IPS DF 6.9 (cell line): ENCODE measurements around the gene COQ9.

Experiments
- DNase-seq: peaks from one replicate; pipeline ENCODE4 v3.0.0-alpha.2; 2013; ENCODE audit warnings: low read depth, low spot score
- H3K27ac ChIP-seq: one replicate; pipeline ENCODE4 v1.5.1; 2013; ENCODE audit warnings: low read length, control low read depth
- H3K27me3 ChIP-seq: 2 replicates; pipeline ENCODE4 v1.6.1; 2013; ENCODE audit warnings: mild to moderate bottlenecking, low read length; ENCODE audit not compliant: control insufficient read depth, insufficient read depth
- H3K36me3 ChIP-seq: 2 replicates; pipeline ENCODE4 v1.6.1; 2013; ENCODE audit warnings: low read length; ENCODE audit not compliant: control insufficient read depth, insufficient read depth
- H3K4me1 ChIP-seq: 2 replicates; pipeline ENCODE4 v1.6.1; 2013; ENCODE audit warnings: low read length; ENCODE audit not compliant: control insufficient read depth, insufficient read depth
- H3K4me3 ChIP-seq: 2 replicates; pipeline ENCODE4 v1.5.1; 2013; ENCODE audit warnings: mild to moderate bottlenecking, low read length
- H3K9me3 ChIP-seq: 2 replicates; pipeline ENCODE4 v1.6.1; 2013; ENCODE audit warnings: low read length, inconsistent platforms; ENCODE audit not compliant: control insufficient read depth, insufficient read depth
- WGBS: extraction: QIAGEN DNeasy Blood & Tissue Kit; methylation state at CpG from one replicate; pipeline ENCODE4 v1.1.7; 2013; ENCODE audit warnings: mixed read lengths, missing lambda C conversion rate; ENCODE audit not compliant: insufficient read length, insufficient coverage; 5-methylcytosine and 5-hydroxymethylcytosine counted together

COQ9 gene

GRCh38 chr16:57510016-57510871 lies 63.0 kb downstream of the COQ9 start:
- H3K36me3 ChIP-seq: no peaks in the 10 kb centered on the region; the same call in 1 of the 2 replicates
- no peak overlapping the region for H3K27ac ChIP-seq
- H3K27me3 ChIP-seq: no peaks in the 10 kb centered on the region
- no CpG with 5 or more reads among the region's 10 CpGs for WGBS
- no peak for DNase-seq
- H3K4me3 ChIP-seq: no peak overlapping the region
- no peaks in the 10 kb centered on the region; the same call in 1 of the 2 replicates for H3K4me1 ChIP-seq
- no peaks in the 10 kb centered on the region for H3K9me3 ChIP-seq
